Activated T-cell treated with anti-CD3 and anti-CD28 coated beads for 24 hours (primary cell): ENCODE measurements around the gene RNH1.

Source experiments
- DNase-seq: peaks from one replicate; pipeline ENCODE4 v3.0.0-alpha.2; 2020; ENCODE audit warnings: low read depth

RNH1 gene

GRCh38 chr11:499201-500076, 7.6 kb downstream of the RNH1 start:
- DNase-seq: no peak

GRCh38 chr11:498297-499181, 8.5 kb downstream of the RNH1 start:
- no peak for DNase-seq

- DNase-seq: no peak
Observed at GRCh38 chr11:497565-498296, 9.3 kb downstream of the RNH1 start.

- no peak for DNase-seq
Observed at GRCh38 chr11:496834-497564, 10.0 kb downstream of the RNH1 start.

GRCh38 chr11:495537-495931, 11.5 kb downstream of the RNH1 start:
- DNase-seq: no peak

- no peak for DNase-seq
Observed at GRCh38 chr11:494761-495536, 12.1 kb downstream of the RNH1 start.

GRCh38 chr11:492427-493226, 14.4 kb downstream of the RNH1 start:
- DNase-seq: no peak

GRCh38 chr11:491358-491757, 15.7 kb downstream of the RNH1 start:
- no peak for DNase-seq

- DNase-seq: no peak
Observed at GRCh38 chr11:490930-491260, 16.1 kb downstream of the RNH1 start.

- DNase-seq: no peak
Observed at GRCh38 chr11:490186-490929, 16.7 kb downstream of the RNH1 start.

GRCh38 chr11:489610-490185, 17.3 kb downstream of the RNH1 start:
- DNase-seq: no peak

- no peak for DNase-seq
Observed at GRCh38 chr11:488992-489391, 18.1 kb downstream of the RNH1 start.

GRCh38 chr11:488579-488978, 18.5 kb downstream of the RNH1 start:
- DNase-seq: no peak

GRCh38 chr11:488062-488461, 19.0 kb downstream of the RNH1 start:
- no peak for DNase-seq

GRCh38 chr11:487571-488021, 19.4 kb downstream of the RNH1 start:
- no peak for DNase-seq

GRCh38 chr11:486189-486588, 20.9 kb downstream of the RNH1 start:
- DNase-seq: no peak

- no peak for DNase-seq
Observed at GRCh38 chr11:484616-485015, 22.4 kb downstream of the RNH1 start.

- DNase-seq: no peak
Observed at GRCh38 chr11:479311-479710, 27.7 kb downstream of the RNH1 start.
